ENCODE measurements around the gene FNBP1L.

Gene FNBP1L

GRCh38 chr1:93434088-93434487 lies 13.8 kb upstream of the FNBP1L start:
- H3K9me3 ChIP-seq (ENCODE audit: control insufficient read depth, insufficient read depth, low read depth, low read length): no peaks in the 10 kb centered on the region
- no peaks in the 10 kb centered on the region for H3K4me1 ChIP-seq (ENCODE audit: control insufficient read depth, insufficient read depth, low read length)
- ChIA-PET POLR2A (interaction anchor here (0.6 kb wide), 1 partner anchor 1497 kb away, joined by 4 read pairs; no protein-coding TSS in a partner anchor), CTCF (interaction anchor here (0.5 to 3.0 kb wide), 7 partner anchors 12 to 410 kb away, joined by 3 to 16 read pairs (median 4); no protein-coding TSS in a partner anchor)
- no peak overlapping the region for H3K27ac ChIP-seq (ENCODE audit: extremely low read depth, low read depth, low read length)
- no peaks in the 10 kb centered on the region for H3K36me3 ChIP-seq (ENCODE audit: control insufficient read depth in 2 of 2, insufficient read depth in 1 of 2, low read length in 2 of 2)
- TF ChIP-seq SETDB1 (IDR thresholded peaks at IDR 0.05; ENCODE audit: insufficient read length, low read length) (peak; percentile 75), ZBTB11 (tag by site-specific recombination; conservative IDR thresholded peaks at IDR 0.05; ENCODE audit: low read depth) (no peak), TRIM28 (IDR thresholded peaks at IDR 0.05; ENCODE audit: borderline replicate concordance, low read length) (peak; percentile 57; the same call in 1 of the 2 replicates)
- H3K4me3 ChIP-seq (ENCODE audit: low read depth, low read length): no peak overlapping the region

DNA sequence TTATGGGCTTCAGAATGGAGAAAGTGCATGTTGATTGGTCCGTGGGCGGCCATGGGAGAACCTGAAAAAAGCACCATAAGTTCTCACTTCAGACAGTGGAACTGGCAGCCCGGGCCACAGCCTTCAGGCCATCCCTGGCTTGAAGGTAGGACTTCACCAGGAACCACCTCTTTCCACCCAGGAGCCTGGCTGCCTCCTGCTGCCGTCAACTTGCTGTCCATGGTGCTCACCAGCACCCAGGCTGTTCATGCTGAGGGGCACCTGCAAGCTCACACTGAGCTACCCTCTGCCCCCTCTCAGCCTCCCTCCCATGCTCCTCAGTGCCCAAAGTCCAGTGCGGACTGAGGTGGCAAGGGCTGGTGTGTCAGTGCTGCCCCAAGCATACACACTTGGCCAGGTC lies 12.9 kb upstream of the FNBP1L start:
- no peak overlapping the region for H3K4me3 ChIP-seq (ENCODE audit: low read depth, low read length)
- H3K9me3 ChIP-seq (ENCODE audit: control insufficient read depth, insufficient read depth, low read depth, low read length): no peaks in the 10 kb centered on the region
- ChIA-PET POLR2A (no interaction called here), CTCF (interaction anchor here (0.7 to 3.0 kb wide), 4 partner anchors 130 to 409 kb away, joined by 3 to 16 read pairs (median 6); no protein-coding TSS in a partner anchor)
- no peak overlapping the region for H3K27ac ChIP-seq (ENCODE audit: extremely low read depth, low read depth, low read length)
- no peak for TF ChIP-seq ZNF514 (tag by site-specific recombination; IDR thresholded peaks at IDR 0.05)
- TF ChIP-seq, protein P1, sequence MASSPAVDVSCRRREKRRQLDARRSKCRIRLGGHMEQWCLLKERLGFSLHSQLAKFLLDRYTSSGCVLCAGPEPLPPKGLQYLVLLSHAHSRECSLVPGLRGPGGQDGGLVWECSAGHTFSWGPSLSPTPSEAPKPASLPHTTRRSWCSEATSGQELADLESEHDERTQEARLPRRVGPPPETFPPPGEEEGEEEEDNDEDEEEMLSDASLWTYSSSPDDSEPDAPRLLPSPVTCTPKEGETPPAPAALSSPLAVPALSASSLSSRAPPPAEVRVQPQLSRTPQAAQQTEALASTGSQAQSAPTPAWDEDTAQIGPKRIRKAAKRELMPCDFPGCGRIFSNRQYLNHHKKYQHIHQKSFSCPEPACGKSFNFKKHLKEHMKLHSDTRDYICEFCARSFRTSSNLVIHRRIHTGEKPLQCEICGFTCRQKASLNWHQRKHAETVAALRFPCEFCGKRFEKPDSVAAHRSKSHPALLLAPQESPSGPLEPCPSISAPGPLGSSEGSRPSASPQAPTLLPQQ (tag by site-specific recombination; IDR thresholded peaks at IDR 0.05): no peak
- TF ChIP-seq, protein P2, sequence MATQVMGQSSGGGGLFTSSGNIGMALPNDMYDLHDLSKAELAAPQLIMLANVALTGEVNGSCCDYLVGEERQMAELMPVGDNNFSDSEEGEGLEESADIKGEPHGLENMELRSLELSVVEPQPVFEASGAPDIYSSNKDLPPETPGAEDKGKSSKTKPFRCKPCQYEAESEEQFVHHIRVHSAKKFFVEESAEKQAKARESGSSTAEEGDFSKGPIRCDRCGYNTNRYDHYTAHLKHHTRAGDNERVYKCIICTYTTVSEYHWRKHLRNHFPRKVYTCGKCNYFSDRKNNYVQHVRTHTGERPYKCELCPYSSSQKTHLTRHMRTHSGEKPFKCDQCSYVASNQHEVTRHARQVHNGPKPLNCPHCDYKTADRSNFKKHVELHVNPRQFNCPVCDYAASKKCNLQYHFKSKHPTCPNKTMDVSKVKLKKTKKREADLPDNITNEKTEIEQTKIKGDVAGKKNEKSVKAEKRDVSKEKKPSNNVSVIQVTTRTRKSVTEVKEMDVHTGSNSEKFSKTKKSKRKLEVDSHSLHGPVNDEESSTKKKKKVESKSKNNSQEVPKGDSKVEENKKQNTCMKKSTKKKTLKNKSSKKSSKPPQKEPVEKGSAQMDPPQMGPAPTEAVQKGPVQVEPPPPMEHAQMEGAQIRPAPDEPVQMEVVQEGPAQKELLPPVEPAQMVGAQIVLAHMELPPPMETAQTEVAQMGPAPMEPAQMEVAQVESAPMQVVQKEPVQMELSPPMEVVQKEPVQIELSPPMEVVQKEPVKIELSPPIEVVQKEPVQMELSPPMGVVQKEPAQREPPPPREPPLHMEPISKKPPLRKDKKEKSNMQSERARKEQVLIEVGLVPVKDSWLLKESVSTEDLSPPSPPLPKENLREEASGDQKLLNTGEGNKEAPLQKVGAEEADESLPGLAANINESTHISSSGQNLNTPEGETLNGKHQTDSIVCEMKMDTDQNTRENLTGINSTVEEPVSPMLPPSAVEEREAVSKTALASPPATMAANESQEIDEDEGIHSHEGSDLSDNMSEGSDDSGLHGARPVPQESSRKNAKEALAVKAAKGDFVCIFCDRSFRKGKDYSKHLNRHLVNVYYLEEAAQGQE (tag by site-specific recombination; IDR thresholded peaks at IDR 0.05): peak; percentile 92
- no peaks in the 10 kb centered on the region for H3K4me1 ChIP-seq (ENCODE audit: control insufficient read depth, insufficient read depth, low read length)
- H3K36me3 ChIP-seq (ENCODE audit: control insufficient read depth in 2 of 2, insufficient read depth in 1 of 2, low read length in 2 of 2): no peaks in the 10 kb centered on the region

DNA sequence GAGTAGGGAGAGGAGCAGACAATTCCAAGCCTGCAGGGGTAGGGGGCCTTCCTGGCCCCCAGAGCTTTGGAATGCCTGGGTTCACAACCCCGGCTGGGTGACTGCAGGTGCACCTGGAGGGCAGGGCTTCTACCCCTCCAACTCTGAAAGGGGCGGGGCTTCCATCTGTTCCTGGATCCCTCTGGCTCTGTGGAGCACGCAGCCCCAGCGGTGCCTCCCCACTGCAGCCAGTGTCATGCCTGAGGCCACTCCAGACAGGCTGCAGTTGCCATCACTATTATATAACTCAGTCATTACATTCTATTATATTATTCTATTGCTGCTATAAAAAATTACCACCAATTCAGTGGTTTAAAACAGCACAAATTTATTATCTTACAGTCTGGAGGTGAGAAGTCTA lies 12.5 kb upstream of the FNBP1L start:
- Histone ChIP-seq H3K4me3 (ENCODE audit: low read depth, low read length) (no peak overlapping the region), H3K4me1 (ENCODE audit: control insufficient read depth, insufficient read depth, low read length) (no peaks in the 10 kb centered on the region), H3K9me3 (ENCODE audit: control insufficient read depth, insufficient read depth, low read depth, low read length) (no peaks in the 10 kb centered on the region), H3K27ac (ENCODE audit: extremely low read depth, low read depth, low read length) (no peak overlapping the region), H3K36me3 (ENCODE audit: control insufficient read depth in 2 of 2, insufficient read depth in 1 of 2, low read length in 2 of 2) (no peaks in the 10 kb centered on the region)
- ChIA-PET POLR2A (no interaction called here), CTCF (interaction anchor here (0.7 to 3.0 kb wide), 2 partner anchors 73 to 131 kb away, joined by 3 to 16 read pairs; no protein-coding TSS in a partner anchor)
- TF ChIP-seq BCL11B (tag by site-specific recombination; IDR thresholded peaks at IDR 0.05; ENCODE audit: low read depth): no peak

GRCh38 chr1:93436496-93436895 lies 11.4 kb upstream of the FNBP1L start:
- Histone ChIP-seq H3K4me1 (ENCODE audit: control insufficient read depth, insufficient read depth, low read length) (no peaks in the 10 kb centered on the region), H3K36me3 (ENCODE audit: control insufficient read depth in 2 of 2, insufficient read depth in 1 of 2, low read length in 2 of 2) (no peaks in the 10 kb centered on the region), H3K4me3 (ENCODE audit: low read depth, low read length) (no peak overlapping the region), H3K27ac (ENCODE audit: extremely low read depth, low read depth, low read length) (no peak overlapping the region), H3K9me3 (ENCODE audit: control insufficient read depth, insufficient read depth, low read depth, low read length) (no peaks in the 10 kb centered on the region)
- CTCF ChIA-PET: interaction anchor here (0.9 to 2.0 kb wide), 5 partner anchors 192 to 899 kb away, joined by 4 to 8 read pairs (median 7); no protein-coding TSS in a partner anchor
- POLR2A ChIA-PET: no interaction called here
- no peak for TF ChIP-seq ZNF654 (tag by site-specific recombination; IDR thresholded peaks at IDR 0.05; ENCODE audit: low read depth)
